Adipose tissue (tissue), 3 donors: ENCODE data around the gene PLD1. TPM values are rescaled to one million over a fixed set of nuclear protein-coding genes. Genes with fewer than 3 reads are reported as not detected.

ENCODE experiments used
- H3K27ac ChIP-seq: one replicate; pipeline ENCODE4 v1.5.1; 2013; ENCODE audit warnings: low read depth, low read length
- WGBS, 3 donors: extraction: QIAGEN DNeasy Blood & Tissue Kit; methylation state at CpG; one replicate each; pipeline ENCODE4 v1.1.7; 2013; 5-methylcytosine and 5-hydroxymethylcytosine counted together
- polyA plus RNA-seq, 3 donors: library from polyadenylated mRNA; stranded (reverse); fragments of 200-250 nt; gene quantifications; one replicate each; pipeline ENCODE4 v1.2.3, GENCODE V29; 2013
- donor health status: healthy with polysubstance abuse.
- donor health status: Bipolar disorder and iron deficiency.
- donor health status: healthy.

PLD1 gene
- polyA plus RNA-seq, 3 donors, result 5.4 to 11.9 (median 10.6) TPM

DNA sequence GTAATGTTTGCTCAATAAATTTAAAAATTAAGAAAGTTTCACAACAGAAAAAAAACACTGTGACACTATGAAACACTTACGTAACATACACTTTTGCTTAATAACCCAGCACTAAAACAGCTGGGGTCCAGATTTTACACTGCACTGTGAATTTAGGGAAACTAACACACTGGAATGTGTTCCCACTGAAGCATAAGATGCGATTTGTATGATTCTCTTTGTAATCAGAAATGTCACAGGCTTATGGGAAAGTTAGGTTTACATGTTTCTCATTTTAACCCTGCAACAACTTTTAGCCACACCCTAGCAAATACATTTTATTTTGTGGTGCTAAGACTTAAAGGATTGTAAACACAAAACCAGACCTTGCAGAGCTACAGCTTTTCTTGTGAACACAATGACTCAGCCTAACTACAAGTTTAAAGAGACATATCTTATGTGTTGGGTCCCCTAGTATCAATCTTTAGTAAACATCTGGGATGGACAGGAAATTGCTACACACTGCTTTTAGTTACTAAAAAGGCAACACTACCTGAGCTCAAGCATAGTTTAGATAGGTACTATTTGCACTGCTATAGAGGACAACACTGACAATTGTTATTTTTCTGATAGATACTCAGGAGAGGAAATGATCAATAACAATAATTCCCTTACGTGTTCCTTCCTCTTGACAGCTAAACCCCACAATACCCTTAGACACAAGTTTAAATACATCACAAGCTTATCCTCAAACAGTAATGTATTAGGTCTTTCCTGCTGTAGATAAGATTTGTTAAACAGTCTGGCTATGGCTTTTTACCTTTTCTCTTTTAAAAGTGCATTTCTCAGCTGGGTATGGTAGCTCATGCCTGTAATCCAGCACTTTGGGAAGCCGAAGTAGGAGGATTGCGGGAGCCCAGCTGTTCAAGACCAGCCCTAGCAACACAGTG is 3.8 kb downstream of the PLD1 start:
- H3K27ac ChIP-seq, result no peak overlapping the region
- WGBS, 3 donors, result 42 to 64% (median 56%) methylated on average over 5 of the region's 5 CpGs

DNA sequence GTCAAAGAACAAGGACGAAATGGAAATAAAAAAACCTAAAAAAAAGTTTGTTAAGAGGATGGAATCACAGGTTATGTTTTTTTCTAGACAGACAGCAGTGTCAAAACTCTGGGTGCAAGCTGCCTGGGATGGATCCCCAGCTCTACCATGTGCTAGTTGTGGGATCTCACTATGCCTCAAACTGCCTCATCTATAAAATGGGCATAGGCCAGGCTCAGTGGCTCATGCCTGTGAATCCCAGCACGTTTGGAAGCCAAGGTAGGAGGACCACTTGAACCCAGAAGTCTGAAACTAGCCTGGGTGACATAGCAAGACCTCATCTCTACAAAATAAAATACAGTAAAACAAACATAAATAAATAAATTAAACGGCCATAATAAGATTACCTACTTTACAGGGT is 4.6 kb downstream of the PLD1 start:
- 56 to 57% (median 56%) methylated on average over 3 of the region's 3 CpGs for WGBS, 3 donors

DNA sequence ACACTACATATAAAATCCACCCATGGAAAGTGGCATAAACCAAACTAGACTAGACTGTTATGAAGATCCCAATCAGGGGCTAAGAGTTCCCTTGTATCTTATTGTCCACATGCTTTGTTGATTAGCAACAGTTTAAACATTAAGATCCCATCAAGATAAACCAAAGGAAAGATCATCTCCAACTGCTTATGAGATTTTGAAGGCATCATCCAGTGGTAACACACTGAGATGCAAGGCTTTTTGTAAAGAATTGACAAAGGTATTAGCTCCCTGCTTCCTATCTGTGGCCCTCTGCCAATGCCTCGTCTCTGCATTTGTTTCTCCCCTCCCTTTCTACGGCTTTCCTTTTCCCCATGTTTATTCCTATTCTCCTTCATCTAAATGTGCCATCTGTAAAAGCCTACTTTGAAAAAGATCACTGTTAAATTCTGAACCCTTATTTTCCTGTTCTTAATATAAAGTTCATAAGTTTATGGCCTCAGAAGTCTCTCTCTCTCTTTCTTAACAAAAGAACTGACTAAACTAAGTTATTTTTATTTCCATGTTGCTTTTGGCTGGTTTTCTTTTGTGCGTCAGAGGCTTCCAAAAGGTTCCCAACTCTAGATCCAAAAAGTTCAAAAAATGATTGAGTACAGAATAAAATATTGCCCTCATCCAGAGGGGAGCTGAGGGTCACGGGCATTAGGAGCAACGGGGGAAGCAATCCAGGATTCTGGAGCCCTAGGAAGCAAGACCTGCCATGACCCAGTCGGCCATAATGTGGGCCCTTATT is 5.5 kb downstream of the PLD1 start:
- WGBS, 3 donors, result 37 to 82% (median 46%) methylated on average over 6 of the region's 6 CpGs
- no peak overlapping the region for H3K27ac ChIP-seq

More for the DNA sequence above, 4.6 kb downstream of the PLD1 start:
- H3K27ac ChIP-seq, result no peak overlapping the region

DNA sequence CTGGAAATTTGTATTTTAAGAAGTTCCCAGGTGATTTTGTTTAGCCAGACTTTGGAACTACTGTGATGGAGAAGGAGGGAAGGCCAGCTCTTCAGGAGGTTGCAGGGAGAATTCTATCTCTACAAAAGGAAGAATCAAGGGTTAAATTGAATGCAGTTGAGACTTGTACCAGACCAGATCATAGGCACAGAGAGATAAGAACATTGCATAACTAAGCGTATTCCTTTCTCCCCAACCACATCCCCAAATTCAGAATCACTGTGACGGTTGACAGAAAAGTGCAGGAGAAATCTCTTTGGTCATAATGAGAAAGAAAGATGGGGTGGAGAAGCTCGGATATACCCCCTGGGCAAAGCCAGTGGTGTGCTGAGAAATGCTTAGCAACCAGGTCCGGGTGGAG is 7.2 kb downstream of the PLD1 start:
- no peak overlapping the region for H3K27ac ChIP-seq
- 66 to 89% (median 72%) methylated on average over 4 of the region's 4 CpGs for WGBS, 3 donors

DNA sequence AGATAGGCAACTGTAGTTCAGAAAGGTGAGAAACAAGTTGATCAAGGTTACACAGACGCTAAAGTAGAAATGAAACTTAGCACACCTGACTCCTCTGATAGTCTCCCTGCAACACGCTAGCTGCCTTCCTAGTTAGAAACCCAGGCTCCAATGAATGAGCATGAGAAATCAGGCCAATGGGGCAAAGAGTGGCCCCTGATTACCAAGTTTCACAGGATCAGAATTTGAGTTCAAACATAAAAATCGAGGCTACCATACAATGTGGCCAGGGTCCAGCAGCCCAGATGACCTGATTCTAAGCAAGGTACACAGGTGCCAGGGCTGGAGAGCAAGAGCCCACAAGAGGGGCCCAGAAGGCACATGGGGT is 7.7 kb downstream of the PLD1 start:
- 35 to 92% (median 86%) methylated on average over 3 of the region's 3 CpGs for WGBS, 3 donors
- no peak overlapping the region for H3K27ac ChIP-seq

DNA sequence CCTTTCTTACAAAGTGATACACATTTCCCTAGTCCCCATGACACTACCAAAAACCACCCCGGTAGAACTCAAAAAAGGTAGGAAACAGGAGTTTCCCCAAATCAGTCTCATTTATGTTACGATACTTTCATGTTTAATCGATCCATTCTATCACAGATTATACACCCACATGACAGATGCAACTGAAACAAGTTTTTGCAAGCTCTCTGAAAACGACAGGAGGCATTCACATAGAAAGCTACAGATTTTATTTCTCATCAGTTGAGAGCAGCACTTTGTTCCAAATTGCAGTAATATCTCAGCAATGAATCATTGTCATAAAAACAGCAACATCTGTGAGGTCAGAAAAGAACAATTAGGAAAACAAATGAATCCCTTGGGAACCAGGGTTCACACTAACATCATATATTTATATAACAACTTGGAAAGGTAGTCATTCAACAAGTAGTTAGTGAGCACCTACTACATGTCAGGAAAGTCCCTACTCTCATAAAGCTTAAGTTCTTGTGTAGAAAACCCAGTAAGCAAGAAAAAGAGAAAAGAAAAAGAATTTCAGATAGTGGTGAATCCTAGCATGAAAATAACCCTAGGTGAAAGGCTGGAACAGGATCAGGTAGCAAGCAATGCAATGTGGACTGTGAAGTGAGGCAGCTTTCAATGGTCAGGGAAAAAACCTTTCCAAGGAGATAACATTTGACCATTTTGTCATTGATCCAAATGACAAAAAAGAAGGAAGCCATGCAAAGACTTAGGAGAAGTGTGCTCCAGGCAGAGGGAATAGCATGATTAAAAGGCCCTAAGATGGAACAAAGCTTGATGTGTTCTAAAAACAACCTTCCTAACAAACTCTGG is 8.3 kb downstream of the PLD1 start:
- 57 to 66% (median 64%) methylated on average over 4 of the region's 4 CpGs for WGBS, 3 donors
- no peak overlapping the region for H3K27ac ChIP-seq

DNA sequence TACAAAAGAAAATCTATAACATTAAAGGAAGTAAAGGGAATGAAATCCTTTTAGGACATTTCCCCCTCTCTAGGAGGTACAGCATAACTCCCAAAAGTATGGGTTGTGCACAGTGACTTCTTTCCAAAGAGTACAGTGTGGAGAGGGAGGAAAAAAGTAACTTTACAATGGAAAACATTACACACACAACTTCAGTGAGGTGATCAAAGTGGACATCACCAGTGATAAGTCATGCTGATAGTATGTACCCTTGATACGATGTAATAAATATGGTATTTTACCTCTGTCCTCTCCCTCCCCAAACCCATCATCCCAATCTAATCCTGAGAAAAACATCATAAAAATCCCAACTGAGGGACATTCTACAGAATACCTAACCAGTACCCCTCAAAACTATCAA is 10.8 kb downstream of the PLD1 start:
- no peak overlapping the region for H3K27ac ChIP-seq
- 96 to 100% (median 98%) methylated on average over 1 of the region's 1 CpG for WGBS, 3 donors

DNA sequence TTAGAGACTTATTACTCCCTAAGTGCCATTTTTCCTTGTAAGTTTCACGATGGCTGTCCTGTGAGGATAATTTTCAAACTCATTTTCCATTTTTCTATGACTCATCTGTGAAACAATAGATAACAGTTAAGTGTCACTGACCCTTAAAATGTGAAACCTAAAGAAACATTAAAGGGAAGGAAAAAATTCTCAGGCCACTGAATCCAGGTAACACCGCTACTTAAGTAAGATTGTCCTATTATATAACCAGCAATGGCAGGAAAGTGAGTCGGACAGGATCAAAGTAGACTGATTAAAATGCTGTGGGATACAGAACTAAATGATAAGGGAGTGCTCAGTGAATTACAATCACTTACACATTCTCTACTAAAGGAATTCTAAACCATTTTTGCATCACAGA is 12.4 kb downstream of the PLD1 start:
- 63 to 80% (median 74%) methylated on average over 3 of the region's 3 CpGs for WGBS, 3 donors
- no peak overlapping the region for H3K27ac ChIP-seq

DNA sequence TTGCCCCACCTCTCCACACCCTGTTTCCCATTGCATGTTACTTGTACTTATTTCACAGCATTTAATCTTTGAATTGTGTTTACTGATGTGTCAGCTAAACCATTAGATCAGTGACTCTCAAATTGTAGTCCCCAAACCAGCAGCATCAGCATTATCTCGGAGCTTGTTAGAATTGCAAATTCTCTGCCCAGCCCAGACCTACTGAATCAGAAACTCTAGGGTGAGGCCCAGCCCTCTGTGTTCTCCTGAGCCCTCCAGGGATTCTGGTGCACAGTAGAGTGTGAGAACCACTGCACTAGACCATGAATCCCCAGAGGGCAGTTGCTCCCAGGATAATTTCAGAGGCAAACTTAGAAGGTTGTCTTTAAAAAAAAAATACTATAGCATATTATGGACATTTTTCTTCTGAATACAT is 13.0 kb downstream of the PLD1 start:
- no peak overlapping the region for H3K27ac ChIP-seq
- 60 to 83% (median 62%) methylated on average over 1 of the region's 1 CpG for WGBS, 3 donors

DNA sequence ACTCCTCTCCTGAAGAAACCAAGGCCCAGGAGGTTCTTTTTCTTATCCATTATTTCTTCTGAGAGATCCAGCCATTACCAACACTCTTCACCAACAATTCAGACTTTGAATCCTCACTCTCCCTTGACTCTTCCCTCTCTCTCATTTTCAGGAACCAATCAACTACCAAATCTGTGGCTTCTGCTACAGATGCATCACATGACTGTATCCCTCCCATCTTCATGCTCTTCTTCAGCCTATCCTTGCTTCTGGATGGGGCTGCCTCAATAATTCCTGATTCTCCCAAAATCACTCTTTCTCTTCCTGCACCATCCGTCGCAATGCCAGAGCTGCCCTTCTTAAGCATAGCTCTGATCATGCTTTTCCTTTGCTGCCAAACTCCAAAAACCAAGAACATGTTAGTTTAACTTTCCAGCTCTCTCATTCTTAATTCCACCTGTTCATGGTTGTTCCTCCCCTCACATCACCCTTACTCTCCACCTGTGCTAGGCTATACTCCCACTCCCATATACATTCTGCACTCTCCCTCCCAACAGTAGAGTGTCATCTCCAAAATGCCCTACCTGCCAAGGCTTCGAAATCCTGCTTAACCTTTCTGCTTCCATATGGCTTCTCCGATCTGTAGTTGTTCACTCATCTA is 13.5 kb downstream of the PLD1 start:
- no peak overlapping the region for H3K27ac ChIP-seq
- WGBS, 3 donors, result 89 to 95% (median 94%) methylated on average over 4 of the region's 4 CpGs

DNA sequence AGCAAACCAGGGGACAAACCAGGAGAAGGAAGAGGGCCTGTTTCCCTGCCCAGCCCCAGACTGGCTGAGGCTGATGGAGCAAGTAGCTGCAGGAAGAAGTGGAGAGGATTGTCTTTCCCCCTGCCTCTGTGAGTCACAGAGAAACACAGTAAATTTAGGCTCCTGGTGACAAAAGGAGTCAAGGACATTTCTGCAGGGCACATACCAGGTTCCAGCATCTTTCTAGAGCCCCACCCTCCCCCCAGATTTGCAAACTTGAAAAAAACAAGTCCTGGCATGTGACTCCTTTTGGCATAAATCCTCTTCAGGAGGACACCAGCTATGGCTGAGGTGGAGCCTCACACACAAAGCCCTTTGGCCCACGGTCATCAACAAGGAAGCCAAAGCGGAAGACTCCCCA is 17.8 kb downstream of the PLD1 start:
- WGBS, 3 donors, result 81 to 92% (median 86%) methylated on average over 2 of the region's 2 CpGs
- H3K27ac ChIP-seq, result no peak overlapping the region

DNA sequence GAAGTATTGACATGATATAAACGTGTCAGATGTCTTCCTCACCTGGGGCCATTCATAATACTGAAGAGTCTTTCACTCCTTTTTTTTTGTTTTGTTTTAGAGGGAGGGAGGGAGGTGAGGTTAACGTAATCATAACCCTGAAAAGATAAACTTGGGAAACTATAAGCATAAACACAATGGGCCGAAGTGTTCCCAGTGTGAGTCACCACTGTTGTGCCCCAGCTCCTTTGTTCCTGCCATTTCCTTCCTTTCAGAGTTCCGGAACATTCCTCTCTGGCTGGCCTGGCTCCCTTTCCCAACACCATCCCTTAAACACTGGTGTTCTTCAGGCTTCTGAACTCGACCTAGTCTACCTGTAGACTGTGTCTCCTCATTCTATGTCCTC is 18.6 kb downstream of the PLD1 start:
- WGBS, 3 donors, result 48 to 71% (median 64%) methylated on average over 5 of the region's 5 CpGs
- no peak overlapping the region for H3K27ac ChIP-seq

DNA sequence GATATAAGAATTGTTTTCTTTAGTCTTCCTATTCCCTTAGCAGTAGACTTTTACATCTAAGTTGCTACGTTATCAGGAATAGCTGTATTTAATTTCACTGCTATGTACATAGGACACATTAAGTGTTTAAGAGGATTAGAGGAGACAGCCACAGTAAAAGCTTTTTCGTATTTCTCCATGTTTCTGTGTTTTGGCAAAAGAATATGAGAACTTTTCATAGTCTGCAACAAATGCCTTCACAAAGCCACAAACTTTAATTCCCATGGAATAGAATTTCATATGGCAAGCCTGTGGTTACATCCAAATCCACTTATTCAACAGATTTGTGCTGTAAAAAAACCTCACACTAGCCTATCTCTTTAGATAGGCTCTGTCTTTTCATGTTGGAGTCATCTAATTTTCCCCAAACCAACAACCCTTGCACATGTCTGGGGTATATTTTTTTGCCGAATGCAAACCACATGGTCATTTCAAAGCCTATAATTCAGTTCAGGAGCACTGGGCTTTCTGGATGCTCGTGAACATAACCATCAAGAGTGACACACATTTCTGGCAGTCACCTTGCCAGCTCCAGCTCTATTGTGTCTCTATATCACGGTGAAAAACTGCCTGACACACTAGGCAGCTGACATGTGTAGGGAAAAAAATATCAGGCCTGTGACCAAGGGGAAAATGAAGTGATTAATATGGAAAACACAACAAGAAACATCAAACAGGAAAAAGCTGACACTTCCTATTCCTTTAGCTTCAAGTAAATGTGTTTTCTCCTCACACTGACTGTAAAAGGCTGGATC is 19.2 kb downstream of the PLD1 start:
- WGBS, 3 donors, result 66 to 82% (median 69%) methylated on average over 5 of the region's 5 CpGs

DNA sequence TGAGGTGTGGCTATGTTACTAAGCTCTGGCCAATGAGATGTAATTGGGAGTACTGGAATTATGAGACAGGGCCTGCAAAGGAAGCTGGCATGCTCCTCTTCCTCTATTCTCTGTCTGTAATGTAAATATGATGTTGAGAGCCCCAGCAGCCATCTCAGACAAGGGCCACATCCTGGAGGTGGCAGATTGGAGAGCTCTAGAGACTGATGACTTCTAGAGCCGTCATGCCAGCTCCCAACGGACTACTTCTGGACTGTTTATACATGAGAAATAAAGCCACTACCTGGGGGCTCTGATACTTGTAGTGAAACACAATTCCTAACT is 19.7 kb downstream of the PLD1 start:
- 82 to 96% (median 93%) methylated on average over 2 of the region's 2 CpGs for WGBS, 3 donors

More for the DNA sequence above, 19.2 kb downstream of the PLD1 start:
- no peak overlapping the region for H3K27ac ChIP-seq

DNA sequence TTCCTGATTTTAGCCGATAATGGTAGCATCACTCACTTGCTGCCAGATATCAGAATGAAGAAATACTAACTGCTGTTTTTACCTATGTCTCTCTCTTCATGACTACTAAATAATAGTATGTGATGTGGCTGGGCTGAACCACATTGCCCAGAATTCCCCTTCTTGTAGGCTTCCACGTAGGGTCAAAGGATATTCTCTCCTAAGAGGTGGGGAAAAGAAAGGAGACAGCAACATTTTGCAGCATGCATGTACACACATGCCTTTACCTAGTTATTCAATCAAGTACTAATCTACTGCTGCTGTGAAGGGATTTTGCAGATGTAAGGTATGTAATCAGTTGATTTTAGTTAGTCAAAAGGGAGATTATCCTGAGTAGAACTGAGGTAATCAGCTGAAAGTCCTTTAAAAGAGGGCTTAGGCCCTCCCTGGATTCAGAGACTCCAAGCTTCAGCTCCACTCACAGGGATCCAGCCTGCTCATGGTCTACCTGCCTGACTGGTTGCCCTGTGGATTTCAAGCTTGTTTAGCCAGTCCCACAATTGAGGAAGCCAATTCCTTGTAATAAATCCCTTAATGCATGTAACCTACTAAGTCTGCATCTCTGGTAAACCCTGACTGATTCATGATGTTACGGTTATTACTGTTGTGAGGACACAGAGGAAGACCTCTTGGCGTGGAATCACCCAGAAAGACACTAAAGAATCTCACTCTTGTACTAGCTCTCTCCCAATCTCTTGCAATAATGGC is 20.4 kb downstream of the PLD1 start:
- H3K27ac ChIP-seq, result no peak overlapping the region
- WGBS, 3 donors, result 66 to 82% (median 73%) methylated on average over 4 of the region's 4 CpGs

More for the DNA sequence above, 19.7 kb downstream of the PLD1 start:
- H3K27ac ChIP-seq, result no peak overlapping the region

DNA sequence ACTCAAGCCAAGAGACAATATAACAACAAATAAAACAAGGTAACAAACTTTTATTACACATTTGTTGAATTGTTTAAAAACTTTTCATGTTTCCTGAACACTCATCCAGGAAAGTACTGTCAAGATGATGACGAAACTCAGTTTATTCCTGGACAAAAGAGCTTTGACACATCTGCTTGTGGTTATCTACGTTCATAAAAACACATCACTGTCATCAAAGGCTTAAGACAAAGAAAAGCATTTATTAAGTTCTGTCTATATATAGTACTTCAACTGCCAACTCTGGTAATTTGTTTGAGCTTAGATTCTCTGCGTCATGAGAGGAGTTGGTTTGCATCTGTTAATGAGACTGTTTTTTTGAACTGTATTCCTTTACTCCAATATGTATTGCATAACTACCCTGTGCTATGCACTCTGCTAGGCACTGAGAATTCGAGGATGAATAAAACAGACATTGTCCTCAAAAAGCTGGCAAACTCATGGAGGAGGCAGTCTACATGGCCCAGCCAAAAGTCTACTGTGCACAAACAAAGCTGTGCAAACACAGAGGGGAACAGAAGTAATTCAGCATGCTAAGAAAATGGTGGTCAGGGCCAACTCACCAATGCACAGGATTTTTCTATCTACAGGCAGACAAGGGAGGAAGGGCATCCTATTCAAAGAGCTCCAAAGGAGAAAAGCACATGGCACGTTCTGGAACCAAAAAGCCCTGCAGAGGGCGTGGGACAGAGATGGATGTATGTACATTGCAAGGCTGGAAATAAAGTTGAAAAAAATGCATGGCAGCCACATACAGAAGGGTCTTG is 21.5 kb downstream of the PLD1 start:
- H3K27ac ChIP-seq, result no peak overlapping the region
- WGBS, 3 donors, result 56 to 82% (median 57%) methylated on average over 6 of the region's 6 CpGs
